KMS-11 (cell line): ENCODE measurements around the gene AFF1.

Source experiments
- H2AFZ ChIP-seq: fragments of 200-600 bp; sonication (generic); 2 replicates; pipeline ENCODE4 v1.6.1; 2016; ENCODE audit warnings: antibody characterized with exemption, mixed run types, low read depth
- H3K27ac ChIP-seq: fragments of 200-600 bp; sonication (generic); 2 replicates; pipeline ENCODE4 v1.6.1; 2016; ENCODE audit warnings: mild to moderate bottlenecking, mixed run types
- H3K27me3 ChIP-seq: fragments of 200-600 bp; sonication (generic); 2 replicates; pipeline ENCODE4 v1.6.1; 2017; ENCODE audit warnings: mild to moderate bottlenecking, low read depth, mixed run types, moderate library complexity; ENCODE audit not compliant: insufficient read depth
- H3K36me3 ChIP-seq: fragments of 200-600 bp; sonication (generic); 2 replicates; pipeline ENCODE4 v1.6.1; 2017; ENCODE audit warnings: mild to moderate bottlenecking, mixed run types; ENCODE audit not compliant: insufficient read depth
- H3K4me1 ChIP-seq: fragments of 200-600 bp; sonication (generic); 2 replicates; pipeline ENCODE4 v1.6.1; 2016; ENCODE audit warnings: mild to moderate bottlenecking, low read depth, mixed run types; ENCODE audit not compliant: poor library complexity, severe bottlenecking
- H3K4me2 ChIP-seq: fragments of 200-600 bp; sonication (generic); 2 replicates; pipeline ENCODE4 v1.7.0; 2016; ENCODE audit warnings: mild to moderate bottlenecking, mixed run types
- H3K4me3 ChIP-seq: fragments of 200-600 bp; sonication (generic); IDR thresholded peaks from 2 replicates; pipeline ENCODE4 v1.6.1; 2017; ENCODE audit warnings: low read depth, low read length, mixed read lengths; ENCODE audit not compliant: insufficient read depth
- H3K79me2 ChIP-seq: fragments of 200-600 bp; sonication (generic); 2 replicates; pipeline ENCODE4 v1.6.1; 2016; ENCODE audit warnings: low read depth, mixed run types; ENCODE audit not compliant: insufficient read depth
- H3K9ac ChIP-seq: fragments of 200-600 bp; sonication (generic); 2 replicates; pipeline ENCODE4 v1.6.1; 2016; ENCODE audit warnings: mild to moderate bottlenecking, mixed run types
- H4K20me1 ChIP-seq: fragments of 200-600 bp; sonication (generic); 2 replicates; pipeline ENCODE4 v1.6.1; 2016; ENCODE audit warnings: mild to moderate bottlenecking, mixed run types; ENCODE audit not compliant: insufficient read depth
- CTCF ChIP-seq: fragments of 200-600 bp; sonication (generic); conservative IDR thresholded peaks from 2 replicates; pipeline ENCODE4 v1.6.1; 2017; ENCODE audit warnings: low read depth, mild to moderate bottlenecking, antibody characterized with exemption, low read length, moderate library complexity, mixed read lengths

Gene AFF1

DNA sequence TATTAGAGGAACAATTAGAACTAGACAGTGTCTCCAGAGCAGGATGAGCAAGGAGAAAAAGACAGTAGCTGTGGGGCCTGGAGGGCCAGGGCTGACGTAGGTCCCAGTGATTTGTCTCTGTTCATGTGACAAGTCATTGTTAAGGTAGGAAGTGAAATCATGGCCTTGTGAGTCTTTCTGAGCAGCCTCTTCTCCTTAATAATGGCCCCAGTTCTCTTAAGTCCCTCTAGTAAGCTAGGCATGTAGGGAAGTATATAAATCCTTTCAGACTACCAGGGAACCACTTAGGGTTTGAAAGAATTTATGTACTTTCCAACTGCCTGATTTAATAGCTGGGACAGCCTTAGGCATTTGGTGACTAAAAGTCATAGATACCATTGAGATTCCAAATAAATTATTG is 152.6 kb downstream of the AFF1 start:
- peaks cover 10% of the 10 kb centered on the region; the same call in 1 of the 2 replicates for H3K36me3 ChIP-seq

DNA sequence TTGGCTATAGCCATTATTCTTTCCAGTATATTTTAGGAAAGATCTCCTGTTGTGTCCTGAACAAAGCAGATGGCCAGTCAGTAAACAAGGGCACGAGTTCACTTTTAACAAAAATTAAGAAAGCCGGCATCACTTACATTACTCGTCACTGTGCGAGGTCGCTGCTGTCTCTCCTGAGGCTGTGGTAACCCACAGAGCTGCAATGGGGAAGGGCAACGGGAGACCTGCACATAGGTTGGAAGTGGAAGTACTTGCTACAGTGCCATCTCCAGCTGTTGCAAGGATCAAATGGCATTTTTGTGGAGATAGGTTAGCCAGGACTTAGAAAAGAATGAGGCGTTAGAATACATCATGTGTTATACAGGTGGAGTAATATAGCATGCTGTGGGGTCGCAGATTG is 153.4 kb downstream of the AFF1 start:
- H4K20me1 ChIP-seq: no peaks in the 10 kb centered on the region
- H3K4me3 ChIP-seq: no peak overlapping the region
- H3K79me2 ChIP-seq: peaks cover 18% of the 10 kb centered on the region; the same call in 1 of the 2 replicates
- peaks cover 16% of the 10 kb centered on the region for H3K4me1 ChIP-seq
- no peaks in the 10 kb centered on the region for H3K27me3 ChIP-seq
- peaks cover 10% of the 10 kb centered on the region; the same call in 1 of the 2 replicates for H3K36me3 ChIP-seq
- H3K9ac ChIP-seq: no peak overlapping the region
- H3K27ac ChIP-seq: no peak overlapping the region
- no peak overlapping the region for H2AFZ ChIP-seq
- no peak overlapping the region for H3K4me2 ChIP-seq
- no peak for TF ChIP-seq CTCF

More for the DNA sequence above, 152.6 kb downstream of the AFF1 start:
- Histone ChIP-seq H3K27me3 (no peaks in the 10 kb centered on the region), H3K4me1 (peaks cover 9% of the 10 kb centered on the region), H3K4me3 (no peak overlapping the region), H4K20me1 (no peaks in the 10 kb centered on the region), H3K27ac (no peak overlapping the region), H3K79me2 (peaks cover 26% of the 10 kb centered on the region; the same call in 1 of the 2 replicates), H3K4me2 (no peak overlapping the region), H2AFZ (no peak overlapping the region), H3K9ac (no peak overlapping the region)
- TF ChIP-seq CTCF: no peak

DNA sequence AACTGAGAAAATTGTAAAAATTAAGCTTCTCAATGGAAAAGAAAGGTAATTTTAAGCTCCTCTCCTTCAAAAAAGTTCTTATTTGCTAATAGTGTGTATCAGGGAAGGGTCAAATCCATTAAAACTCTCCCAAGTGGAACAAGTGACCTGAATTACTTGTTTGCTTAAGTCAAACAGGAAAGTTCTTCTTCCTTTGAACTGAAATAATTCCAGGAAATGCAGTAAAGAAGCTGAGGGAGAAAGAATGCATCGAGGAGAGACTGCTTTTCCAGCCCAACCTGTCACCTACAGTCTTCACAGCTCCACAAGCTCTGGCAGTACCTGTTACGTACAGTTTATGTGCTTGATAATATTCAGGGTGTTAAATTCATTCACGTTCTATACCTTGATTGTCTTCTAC is 154.6 kb downstream of the AFF1 start:
- TF ChIP-seq CTCF: no peak
- peaks cover 23% of the 10 kb centered on the region for H3K4me1 ChIP-seq
- no peak overlapping the region for H3K4me2 ChIP-seq
- H2AFZ ChIP-seq: no peak overlapping the region
- H3K4me3 ChIP-seq: no peak overlapping the region
- H3K36me3 ChIP-seq: peaks cover 4% of the 10 kb centered on the region; the same call in 1 of the 2 replicates
- H3K27ac ChIP-seq: no peak overlapping the region
- no peaks in the 10 kb centered on the region for H4K20me1 ChIP-seq
- H3K9ac ChIP-seq: no peak overlapping the region
- H3K27me3 ChIP-seq: no peaks in the 10 kb centered on the region
- H3K79me2 ChIP-seq: peaks cover 10% of the 10 kb centered on the region; the same call in 1 of the 2 replicates

GRCh38 chr4:87090305-87090704 is 155.5 kb downstream of the AFF1 start:
- Histone ChIP-seq H3K9ac (no peak overlapping the region), H3K79me2 (peaks cover 10% of the 10 kb centered on the region; the same call in 1 of the 2 replicates)
- TF ChIP-seq CTCF: no peak

More at GRCh38 chr4:87090305-87090704, 155.5 kb downstream of the AFF1 start:
- Histone ChIP-seq H3K27me3 (no peaks in the 10 kb centered on the region), H3K4me3 (no peak overlapping the region), H3K27ac (no peak overlapping the region), H3K4me1 (peaks cover 23% of the 10 kb centered on the region), H3K36me3 (peaks cover 4% of the 10 kb centered on the region; the same call in 1 of the 2 replicates), H4K20me1 (no peaks in the 10 kb centered on the region), H2AFZ (no peak overlapping the region), H3K4me2 (no peak overlapping the region)
